HG02885 (cell line): Measurements from ENCODE around the gene GNB1L.

ENCODE experiments used
- ATAC-seq: cut with Tn5 transposase; IDR thresholded peaks from one replicate; pipeline ENCODE4 v1.9.1; 2021; ENCODE audit warnings: mild to moderate bottlenecking; ENCODE audit not compliant: unreplicated experiment, poor library complexity

GNB1L gene

GRCh38 chr22:19815823-19816290 is 38.8 kb downstream of the GNB1L start:
- ATAC-seq = no peak

- no peak for ATAC-seq
Measured at GRCh38 chr22:19815093-19815822, 39.4 kb downstream of the GNB1L start.

- ATAC-seq = no peak
Measured at GRCh38 chr22:19814428-19814827, 40.2 kb downstream of the GNB1L start.

- no peak for ATAC-seq
Measured at GRCh38 chr22:19812910-19813309, 41.8 kb downstream of the GNB1L start.

- no peak for ATAC-seq
Measured at GRCh38 chr22:19811811-19812771, 42.6 kb downstream of the GNB1L start.

GRCh38 chr22:19811211-19811621 is 43.5 kb downstream of the GNB1L start:
- ATAC-seq = no peak

GRCh38 chr22:19810381-19811201 is 44.1 kb downstream of the GNB1L start:
- ATAC-seq = no peak

- ATAC-seq = no peak
Measured at GRCh38 chr22:19809741-19810140, 44.9 kb downstream of the GNB1L start.

- no peak for ATAC-seq
Measured at GRCh38 chr22:19808873-19809478, 45.7 kb downstream of the GNB1L start.

GRCh38 chr22:19807914-19808872 is 46.5 kb downstream of the GNB1L start:
- ATAC-seq = no peak

- no peak for ATAC-seq
Measured at GRCh38 chr22:19807161-19807913, 47.3 kb downstream of the GNB1L start.

- ATAC-seq = no peak
Measured at GRCh38 chr22:19806213-19807160, 48.2 kb downstream of the GNB1L start.

- no peak for ATAC-seq
Measured at GRCh38 chr22:19805821-19806212, 48.9 kb downstream of the GNB1L start.

GRCh38 chr22:19803736-19804267 is 50.9 kb downstream of the GNB1L start:
- ATAC-seq = no peak

- ATAC-seq = no peak
Measured at GRCh38 chr22:19802894-19803735, 51.6 kb downstream of the GNB1L start.
